ENCODE measurements around the gene GPR146. TPM values are rescaled to one million over a fixed set of nuclear protein-coding genes. Genes with fewer than 3 reads are reported as not detected.

GPR146 gene
- total and polyA plus RNA-seq, 2 of the 4 experiments (the other 2 are of a cell fraction): 2.2 to 3.4 TPM

DNA sequence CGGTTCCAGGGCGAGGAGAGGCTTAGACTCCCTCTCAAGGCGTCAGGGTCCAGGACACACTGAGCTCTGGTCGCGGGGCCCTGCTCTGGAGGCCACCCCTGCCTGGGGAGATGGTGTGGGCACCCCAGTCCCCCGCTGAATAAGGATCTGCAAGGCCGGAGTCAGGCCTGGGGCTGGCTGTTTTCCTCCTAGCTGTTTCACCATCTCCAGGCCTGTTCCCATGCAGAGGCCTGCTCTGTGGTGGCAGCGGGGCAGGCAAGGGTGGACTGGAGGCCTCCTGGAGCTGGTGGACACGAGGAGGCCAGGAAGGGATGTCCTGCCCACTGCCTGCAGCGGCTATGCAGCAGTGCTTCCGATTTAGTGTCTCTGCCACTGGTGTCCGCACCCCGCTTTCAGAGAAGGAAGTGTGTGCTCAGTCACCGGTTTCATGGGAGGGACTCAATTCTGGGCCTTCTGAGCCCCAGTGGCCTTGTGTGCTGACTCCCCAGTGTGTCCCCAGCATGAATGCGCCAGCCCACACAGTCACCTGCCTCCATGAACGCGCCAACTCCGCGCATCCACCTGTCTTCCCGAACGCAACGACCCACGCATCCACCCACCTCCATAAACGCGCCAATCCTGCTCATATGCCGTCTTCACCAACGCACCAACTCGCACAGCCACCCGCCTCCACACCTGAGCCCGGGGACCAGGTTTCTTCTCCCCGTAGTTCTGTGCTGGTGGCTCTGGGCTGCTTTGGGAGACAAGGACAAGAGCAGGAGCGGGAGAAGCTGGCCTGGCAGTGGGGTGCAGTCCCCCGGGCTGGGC is 14.5 kb upstream of the GPR146 start:
- Histone ChIP-seq H3K9ac (ENCODE audit: low read depth, low read length) (no peak overlapping the region), H3K18ac (ENCODE audit: low read depth, low read length) (no peak overlapping the region), H2BK5ac (ENCODE audit: low read depth, low read length, poor library complexity, severe bottlenecking) (peak overlapping the region; percentile 85), H3K9me3 (ENCODE audit: control insufficient read depth, insufficient read depth, low read length) (no peaks in the 10 kb centered on the region), H3K79me1 (ENCODE audit: low read depth in 1 of 2, low read length in 2 of 2) (peaks cover 7 to 42% of the 10 kb centered on the region in 2 experiments), H4K20me1 (ENCODE audit: insufficient read depth, low read length) (peaks cover 27% of the 10 kb centered on the region), H2BK120ac (ENCODE audit: low read depth, low read length) (peak overlapping the region; percentile 23; the same call in 1 of the 2 replicates), H2AFZ (replicated peaks; ENCODE audit: low read length, poor library complexity) (peak overlapping the region; percentile 67), H3K27me3 (ENCODE audit: control insufficient read depth, insufficient read depth, low read length) (no peaks in the 10 kb centered on the region), H3K4me3 (ENCODE audit: insufficient read depth, low read depth, low read length) (no peak overlapping the region), H4K5ac (ENCODE audit: low read depth, low read length) (no peak overlapping the region), H3K14ac (replicated peaks; ENCODE audit: low read depth, low read length) (no peak overlapping the region), H2BK15ac (ENCODE audit: low read depth, low read length) (no peak overlapping the region), H2BK20ac (ENCODE audit: low read depth, low read length) (no peak overlapping the region), H4K91ac (ENCODE audit: insufficient read depth, low read depth, low read length) (no peak overlapping the region; the same call in none of the 2 replicates), H2AK5ac (ENCODE audit: low read depth, low read length) (peak overlapping the region; percentile 86; the same call in 1 of the 2 replicates), H3K36me3 (ENCODE audit: control insufficient read depth, insufficient read depth, low read length) (peaks cover 12% of the 10 kb centered on the region; the same call in 1 of the 2 replicates), H2AK9ac (replicated peaks; ENCODE audit: low read depth, low read length, poor library complexity) (peak overlapping the region; percentile 71), H3K4me1 (ENCODE audit: control insufficient read depth, insufficient read depth, low read length) (peaks cover 9% of the 10 kb centered on the region; the same call in 1 of the 2 replicates), H3K27ac (ENCODE audit: insufficient read depth, low read length) (0 out of 2 replicates have a peak overlapping the region, but pooled peaks have one; percentile 8), H4K8ac (ENCODE audit: low read depth in 2 of 2, low read length in 2 of 2) (no peak overlapping the region), H3K4ac (ENCODE audit: low read depth, low read length) (peak overlapping the region; percentile 78), H3K23ac (ENCODE audit: low read depth, low read length) (no peak overlapping the region), H3K4me2 (ENCODE audit: low read depth, low read length) (no peak overlapping the region), H3K56ac (ENCODE audit: extremely low read depth, insufficient read depth, low read length) (no peak overlapping the region), H3K9me1 (ENCODE audit: insufficient read depth, low read length) (no peaks in the 10 kb centered on the region)
- in situ Hi-C loops (cut with MboI; ENCODE audit: low sequenced_read_pairs): no loop called here
- dilution Hi-C loops (cut with HindIII; ENCODE audit: low sequenced_read_pairs, unreplicated experiment): no loop called here
- intact Hi-C loops (cut with micrococcal nuclease): no loop called here
- ChIA-PET POLR2A (ENCODE audit: unreplicated experiment) (no interaction called here), CTCF (no interaction called here)
- DNase-seq: no peak
- 89% methylated on average over 8 of the region's 33 CpGs; no CpG with 5 or more reads in 1 of the 2 experiments for WGBS, 2 experiments (ENCODE audit: extremely low coverage in 2 of 2, insufficient read length in 1 of 2)
- no peak for ATAC-seq (ENCODE audit: low read depth)
- no peak for TF ChIP-seq FOS (IDR thresholded peaks at IDR 0.05; ENCODE audit: low read depth, low read length)
- no peak for TF ChIP-seq NFE2L2 (IDR thresholded peaks at IDR 0.05; ENCODE audit: low read depth, low read length)
- TF ChIP-seq, protein P1, sequence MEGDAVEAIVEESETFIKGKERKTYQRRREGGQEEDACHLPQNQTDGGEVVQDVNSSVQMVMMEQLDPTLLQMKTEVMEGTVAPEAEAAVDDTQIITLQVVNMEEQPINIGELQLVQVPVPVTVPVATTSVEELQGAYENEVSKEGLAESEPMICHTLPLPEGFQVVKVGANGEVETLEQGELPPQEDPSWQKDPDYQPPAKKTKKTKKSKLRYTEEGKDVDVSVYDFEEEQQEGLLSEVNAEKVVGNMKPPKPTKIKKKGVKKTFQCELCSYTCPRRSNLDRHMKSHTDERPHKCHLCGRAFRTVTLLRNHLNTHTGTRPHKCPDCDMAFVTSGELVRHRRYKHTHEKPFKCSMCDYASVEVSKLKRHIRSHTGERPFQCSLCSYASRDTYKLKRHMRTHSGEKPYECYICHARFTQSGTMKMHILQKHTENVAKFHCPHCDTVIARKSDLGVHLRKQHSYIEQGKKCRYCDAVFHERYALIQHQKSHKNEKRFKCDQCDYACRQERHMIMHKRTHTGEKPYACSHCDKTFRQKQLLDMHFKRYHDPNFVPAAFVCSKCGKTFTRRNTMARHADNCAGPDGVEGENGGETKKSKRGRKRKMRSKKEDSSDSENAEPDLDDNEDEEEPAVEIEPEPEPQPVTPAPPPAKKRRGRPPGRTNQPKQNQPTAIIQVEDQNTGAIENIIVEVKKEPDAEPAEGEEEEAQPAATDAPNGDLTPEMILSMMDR (conservative IDR thresholded peaks at IDR 0.05; ENCODE audit: low read depth, low read length): no peak
- TF ChIP-seq MXI1 (IDR thresholded peaks at IDR 0.05; ENCODE audit: borderline replicate concordance, low read depth, low read length): no peak
- no peak for TF ChIP-seq MAFK (IDR thresholded peaks at IDR 0.05; ENCODE audit: low read depth, low read length)
- TF ChIP-seq BHLHE40 (IDR thresholded peaks at IDR 0.05; ENCODE audit: low read depth, low read length): no peak
- no peak for TF ChIP-seq RFX5 (IDR thresholded peaks at IDR 0.05; ENCODE audit: low read depth, low read length)
- TF ChIP-seq USF2 (IDR thresholded peaks at IDR 0.05; ENCODE audit: low read depth, low read length): no peak
- no peak for TF ChIP-seq ELK1 (IDR thresholded peaks at IDR 0.05; ENCODE audit: borderline replicate concordance, low read depth, low read length)
- TF ChIP-seq RCOR1 (IDR thresholded peaks at IDR 0.05; ENCODE audit: insufficient replicate concordance, low read length): no peak
- no peak for TF ChIP-seq MAZ (IDR thresholded peaks at IDR 0.05; ENCODE audit: borderline replicate concordance, low read depth, low read length)
- no TSS peak for BruUV-seq (replicated peaks)
